Measurements from ENCODE around the gene HEXIM2. TPM values are rescaled to one million over a fixed set of nuclear protein-coding genes. Genes with fewer than 3 reads are reported as not detected.

The HEXIM2 gene
- total RNA-seq, 2 experiments from 2014 or later, result 4.1 to 4.2 TPM

- no peak for TF ChIP-seq CTCF (IDR thresholded peaks at IDR 0.05)
- ATAC-seq, result no peak
Observed at GRCh38 chr17:45190503-45191255, 29.0 kb downstream of the HEXIM2 start.

DNA sequence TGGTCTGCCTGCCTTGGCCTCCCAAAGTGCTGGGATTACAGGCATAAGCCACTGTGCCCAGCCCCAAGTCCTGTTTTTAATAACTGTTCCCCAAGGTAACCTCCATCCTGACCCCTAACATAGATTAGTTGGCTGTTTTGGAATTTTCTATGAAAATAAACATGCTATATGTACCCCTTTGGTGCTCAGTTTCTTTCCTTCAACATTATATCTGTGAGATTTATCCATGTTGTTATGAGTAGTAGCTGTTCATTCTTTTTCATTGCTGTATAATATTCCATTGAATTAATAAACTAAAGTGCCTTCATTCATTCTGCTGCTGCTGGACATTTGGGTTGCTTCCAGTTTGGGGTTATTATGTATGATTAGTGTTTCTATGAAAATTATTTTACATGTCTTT lies 33.7 kb downstream of the HEXIM2 start:
- Mint-ChIP-seq H3K4me1 (ENCODE audit: low read depth) (peaks cover 5% of the 10 kb centered on the region), H3K4me3 (no peak overlapping the region), H3K36me3 (ENCODE audit: low read depth) (no peaks in the 10 kb centered on the region), H3K9me3 (no peaks in the 10 kb centered on the region), H3K27ac (no peak overlapping the region), H3K27me3 (no peaks in the 10 kb centered on the region)
- CTCF ChIA-PET, result interaction anchor here (0.9 to 14.0 kb wide), 6 partner anchors 10 to 82 kb away, joined by 3 to 369 read pairs (median 32); partner anchors contain the start of genes ACBD4, HEXIM1, HEXIM2 and PLCD3
- intact Hi-C loops (cut with micrococcal nuclease), result no loop called here
- ATAC-seq, result no peak
- POLR2A ChIA-PET, result interaction anchor here (0.8 to 3.6 kb wide), 4 partner anchors 40 to 61 kb away, joined by 3 to 34 read pairs (median 4); partner anchors contain the start of genes ACBD4 and HEXIM1
- no peak for TF ChIP-seq CTCF (IDR thresholded peaks at IDR 0.05)
- DNase-seq, result no peak

More at GRCh38 chr17:45190503-45191255, 29.0 kb downstream of the HEXIM2 start:
- intact Hi-C loops (cut with micrococcal nuclease), result no loop called here
- H3K9me3 Mint-ChIP-seq, result no peaks in the 10 kb centered on the region
- POLR2A ChIA-PET, result interaction anchor here (1.2 kb wide), 1 partner anchor 41 kb away, joined by 4 read pairs; no protein-coding TSS in a partner anchor
- CTCF ChIA-PET, result interaction anchor here (1.3 to 13.4 kb wide), 3 partner anchors 11 to 55 kb away, joined by 3 to 208 read pairs (median 35); partner anchors contain the start of genes ACBD4 and HEXIM1
- H3K27ac Mint-ChIP-seq, result no peak overlapping the region
- no peaks in the 10 kb centered on the region for H3K27me3 Mint-ChIP-seq
- H3K36me3 Mint-ChIP-seq (ENCODE audit: low read depth), result no peaks in the 10 kb centered on the region
- H3K4me1 Mint-ChIP-seq (ENCODE audit: low read depth), result no peaks in the 10 kb centered on the region
- DNase-seq, result no peak
- H3K4me3 Mint-ChIP-seq, result no peak overlapping the region

GRCh38 chr17:45197108-45197507 lies 35.4 kb downstream of the HEXIM2 start:
- H3K36me3 Mint-ChIP-seq (ENCODE audit: low read depth), result no peaks in the 10 kb centered on the region
- ChIA-PET POLR2A (interaction anchor here (0.7 to 3.6 kb wide), 9 partner anchors 9 to 146 kb away, joined by 3 to 34 read pairs (median 4); partner anchors contain the start of genes ACBD4 and HEXIM1), CTCF (interaction anchor here (0.7 to 14.0 kb wide), 40 partner anchors 9 to 276 kb away, joined by 3 to 369 read pairs (median 4); partner anchors contain the start of genes ACBD4, DCAKD, HEXIM1 and HEXIM2)
- ATAC-seq (no peak), DNase-seq (no peak)
- no peak overlapping the region for H3K27ac Mint-ChIP-seq
- H3K9me3 Mint-ChIP-seq, result no peaks in the 10 kb centered on the region
- H3K27me3 Mint-ChIP-seq, result no peaks in the 10 kb centered on the region
- intact Hi-C loops (cut with micrococcal nuclease), result loop anchor here (1.0 kb wide), 1 partner anchor 62 kb away; the partner anchor contains the start of gene ACBD4
- H3K4me1 Mint-ChIP-seq (ENCODE audit: low read depth), result peaks cover 5% of the 10 kb centered on the region
- TF ChIP-seq CTCF (IDR thresholded peaks at IDR 0.05), result no peak
- no peak overlapping the region for H3K4me3 Mint-ChIP-seq

- TF ChIP-seq CTCF (IDR thresholded peaks at IDR 0.05), result peak; percentile 99
- ATAC-seq, result peak; percentile 100
Observed at GRCh38 chr17:45197555-45198334, 36.1 kb downstream of the HEXIM2 start.

More at GRCh38 chr17:45197555-45198334, 36.1 kb downstream of the HEXIM2 start:
- no peak overlapping the region for H3K4me3 Mint-ChIP-seq
- ChIA-PET CTCF (interaction anchor here (0.6 to 14.0 kb wide), 51 partner anchors 9 to 277 kb away, joined by 3 to 369 read pairs (median 4); partner anchors contain the start of genes ACBD4, DCAKD, HEXIM1 and HEXIM2), POLR2A (interaction anchor here (0.7 to 3.6 kb wide), 9 partner anchors 9 to 147 kb away, joined by 3 to 34 read pairs (median 4); partner anchors contain the start of genes ACBD4 and HEXIM1)
- no peaks in the 10 kb centered on the region for H3K9me3 Mint-ChIP-seq
- H3K27ac Mint-ChIP-seq, result no peak overlapping the region
- DNase-seq, result peak; percentile 91
- peaks cover 5% of the 10 kb centered on the region for H3K4me1 Mint-ChIP-seq (ENCODE audit: low read depth)
- H3K36me3 Mint-ChIP-seq (ENCODE audit: low read depth), result no peaks in the 10 kb centered on the region
- H3K27me3 Mint-ChIP-seq, result no peaks in the 10 kb centered on the region
- intact Hi-C loops (cut with micrococcal nuclease), result loop anchor here (1.0 kb wide), 1 partner anchor 62 kb away; the partner anchor contains the start of gene ACBD4

Data from activated CD8-positive, alpha-beta T cell treated with anti-CD3 and anti-CD28 coated beads for 36 hours (primary cell).